Measurements from ENCODE around the gene GTSF1L. TPM values are rescaled to one million over a fixed set of nuclear protein-coding genes. Genes with fewer than 3 reads are reported as not detected.

Gene GTSF1L
- total RNA-seq, 1 donor from 2014 or later: not detected

DNA sequence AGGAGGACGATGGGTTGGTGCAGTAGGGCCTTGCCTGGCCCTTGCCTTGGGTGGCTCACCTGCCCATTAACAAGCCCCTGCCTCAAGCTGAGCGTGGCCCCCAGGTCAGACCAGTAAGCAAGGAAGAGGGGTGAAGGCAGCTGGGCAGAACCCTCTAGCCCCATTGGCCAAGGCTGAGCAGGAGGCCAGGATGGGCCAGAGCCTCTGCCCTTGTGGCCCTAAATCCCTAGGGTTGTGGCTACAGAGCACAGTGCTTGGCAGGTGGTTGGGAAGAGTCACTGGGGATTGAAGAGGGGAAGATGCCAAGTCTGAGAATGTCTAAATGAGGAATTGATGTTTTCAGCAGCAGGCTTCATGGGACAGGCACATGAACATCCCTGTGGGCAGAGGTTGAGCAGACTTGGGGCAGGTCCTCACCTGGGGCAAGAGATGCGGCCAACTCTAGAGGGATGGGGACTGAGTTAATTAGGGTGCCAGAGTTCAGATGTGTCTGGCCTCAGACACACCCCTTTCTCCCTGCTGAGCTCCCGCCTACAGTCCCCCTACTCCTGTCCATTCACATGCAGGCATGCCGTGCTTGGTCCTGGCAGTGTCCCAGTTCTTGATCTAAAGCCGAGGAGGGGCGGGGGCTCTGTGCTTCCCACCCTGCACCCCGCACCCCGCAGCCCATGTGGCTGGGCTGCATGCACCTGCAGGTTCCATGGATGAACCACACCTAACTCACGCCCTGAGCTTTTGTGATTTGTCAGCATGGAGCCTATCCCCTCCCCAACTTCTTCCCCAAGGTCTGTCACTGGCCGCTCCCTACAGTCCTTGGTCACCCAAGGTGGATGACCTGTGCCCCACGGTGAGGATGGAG, 9.8 kb downstream of the GTSF1L start:
- no peak for DNase-seq (ENCODE audit: low spot score)

DNA sequence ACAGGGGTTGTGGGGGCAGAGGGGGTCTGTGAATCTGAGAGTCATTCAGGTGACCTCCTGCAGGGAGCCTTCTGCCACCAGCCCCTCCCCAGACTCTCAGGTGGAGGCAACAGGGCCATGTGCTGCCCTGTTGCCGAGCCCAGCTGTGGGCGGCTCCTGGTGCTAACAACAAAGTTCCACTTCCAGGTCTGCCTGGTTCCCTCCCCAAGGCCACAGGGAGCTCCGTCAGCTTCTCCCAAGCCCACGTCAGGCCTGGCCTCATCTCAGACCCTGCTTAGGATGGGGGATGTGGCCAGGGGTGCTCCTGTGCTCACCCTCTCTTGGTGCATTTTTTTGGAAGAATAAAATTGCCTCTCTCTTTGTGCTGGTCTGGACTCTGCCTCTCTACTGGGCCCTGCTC, 10.7 kb downstream of the GTSF1L start:
- no peak for DNase-seq (ENCODE audit: low spot score)

DNA sequence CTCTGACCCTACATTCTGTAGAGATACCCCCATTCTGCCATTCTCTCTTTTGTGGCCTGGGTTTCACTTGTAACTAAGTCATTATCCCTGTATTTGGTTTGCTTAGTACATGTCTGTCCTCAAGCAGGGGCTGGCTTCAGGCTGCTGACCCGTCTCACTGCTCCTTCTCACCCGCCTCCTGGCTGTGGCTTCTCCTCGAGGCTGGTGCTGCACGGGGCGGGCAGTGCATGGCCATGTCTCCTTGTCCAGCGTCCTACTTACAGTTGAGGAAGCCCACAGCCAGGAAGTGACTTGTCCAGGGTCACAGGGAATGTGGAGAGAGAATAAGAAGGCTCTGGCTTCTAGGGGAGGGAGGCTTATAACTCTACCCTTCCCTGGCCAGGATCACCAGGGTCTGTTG, 11.3 kb downstream of the GTSF1L start:
- no peak for DNase-seq (ENCODE audit: low spot score)

DNA sequence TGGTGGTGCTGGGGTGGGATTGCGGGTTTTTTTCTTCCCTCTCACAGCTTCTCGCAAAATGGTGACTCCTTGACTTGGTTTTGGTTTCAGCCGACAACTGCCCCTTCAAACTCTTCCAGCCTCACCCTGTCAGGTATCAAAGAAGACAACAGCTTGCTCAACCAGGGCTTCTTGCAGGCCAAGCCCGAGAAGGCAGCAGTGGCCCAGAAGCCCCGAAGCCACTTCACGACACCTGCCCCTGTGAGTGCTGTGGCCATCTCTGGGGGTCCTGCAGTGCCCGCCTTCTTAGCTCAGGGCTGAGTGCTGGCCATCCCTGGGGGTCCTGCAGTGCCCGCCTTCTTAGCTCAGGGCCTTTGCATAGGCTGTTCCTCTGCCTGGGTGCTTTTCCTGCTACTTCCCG, 11.8 kb downstream of the GTSF1L start:
- DNase-seq (ENCODE audit: low spot score): no peak

DNA sequence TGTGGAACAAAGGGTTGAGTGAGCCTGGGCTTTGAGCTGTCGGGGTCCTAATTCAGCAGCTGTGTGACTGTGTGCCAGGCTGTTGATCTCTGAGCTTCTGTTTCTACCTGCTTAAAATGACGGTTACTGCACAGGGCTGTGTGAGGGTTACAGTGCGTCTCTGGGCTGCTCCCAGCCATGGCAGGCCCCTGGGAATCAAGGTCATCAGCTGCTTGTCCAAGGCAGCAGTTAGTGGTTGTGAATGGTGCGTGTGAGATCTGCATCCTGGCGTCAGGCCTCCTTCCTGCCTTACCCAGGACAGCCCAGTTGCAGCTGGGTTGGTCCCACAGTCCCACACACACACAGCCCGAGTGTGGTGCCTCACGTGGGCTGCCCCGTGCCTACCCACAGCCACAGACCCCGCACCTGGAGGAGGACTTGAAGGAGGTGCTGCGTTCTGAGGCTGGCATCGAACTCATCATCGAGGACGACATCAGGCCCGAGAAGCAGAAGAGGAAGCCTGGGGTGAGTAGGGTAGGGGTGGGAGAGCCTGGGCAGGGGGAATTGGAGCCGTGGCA, 15.6 kb downstream of the GTSF1L start:
- DNase-seq (ENCODE audit: low spot score): no peak

DNA sequence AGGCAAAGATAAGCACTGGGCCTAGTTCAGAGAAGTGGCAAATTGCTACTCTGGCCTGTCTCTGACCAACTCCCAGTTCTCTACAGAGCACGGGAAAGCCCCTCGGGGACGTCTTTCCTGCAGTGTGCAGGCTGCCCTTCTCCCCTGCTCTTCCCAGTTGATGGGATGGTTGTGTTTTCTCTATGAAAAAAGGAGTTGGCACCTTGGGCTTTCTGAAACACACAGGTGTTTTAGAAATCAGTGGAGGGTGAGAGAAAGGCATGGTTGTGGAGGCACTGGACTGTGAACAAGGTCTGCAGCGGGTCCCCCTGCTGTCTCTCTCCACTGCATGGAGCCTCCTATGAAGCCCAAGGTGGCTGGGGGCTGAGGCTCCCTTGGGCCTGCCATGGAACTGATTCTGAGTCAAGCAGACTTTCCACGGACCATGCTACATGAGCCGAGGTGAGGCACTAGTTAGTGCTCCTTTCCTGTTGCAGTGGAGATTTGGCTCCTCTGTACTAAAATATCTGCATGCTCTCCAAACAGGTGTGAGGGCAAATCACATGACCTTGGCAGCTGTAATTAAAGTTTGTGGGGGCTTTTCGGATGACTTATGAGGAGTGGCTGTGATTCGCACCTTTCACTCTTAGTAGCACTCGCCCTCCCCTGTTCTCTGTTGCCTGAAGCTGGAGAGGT, 16.3 kb downstream of the GTSF1L start:
- DNase-seq (ENCODE audit: low spot score): no peak

DNA sequence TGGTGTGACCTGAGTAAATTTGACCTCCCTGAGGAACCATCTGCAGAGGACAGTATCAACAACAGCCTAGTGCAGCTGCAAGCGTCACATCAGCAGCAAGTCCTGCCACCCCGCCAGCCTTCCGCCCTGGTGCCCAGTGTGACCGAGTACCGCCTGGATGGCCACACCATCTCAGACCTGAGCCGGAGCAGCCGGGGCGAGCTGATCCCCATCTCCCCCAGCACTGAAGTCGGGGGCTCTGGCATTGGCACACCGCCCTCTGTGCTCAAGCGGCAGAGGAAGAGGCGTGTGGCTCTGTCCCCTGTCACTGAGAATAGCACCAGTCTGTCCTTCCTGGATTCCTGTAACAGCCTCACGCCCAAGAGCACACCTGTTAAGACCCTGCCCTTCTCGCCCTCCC, 24.3 kb downstream of the GTSF1L start:
- DNase-seq (ENCODE audit: low spot score): no peak

DNA sequence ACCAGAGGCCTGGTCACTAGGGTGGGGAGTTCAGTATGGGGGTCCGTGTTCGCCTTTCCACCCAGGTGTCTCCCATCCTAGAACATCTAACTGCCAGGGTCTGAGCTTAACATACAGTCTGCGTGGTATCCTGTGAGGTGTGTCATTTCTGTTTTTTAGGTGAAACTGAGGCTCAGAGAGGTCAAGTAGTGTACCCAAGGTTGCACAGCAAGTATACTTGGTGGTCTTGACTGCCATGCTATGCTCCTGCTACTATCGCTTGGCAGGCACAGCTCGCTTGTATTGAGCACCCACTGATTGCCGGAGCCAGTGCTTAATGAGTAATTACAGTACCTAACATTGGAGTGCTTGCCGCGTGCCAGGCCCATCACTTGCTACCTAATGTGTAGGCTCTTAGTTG, 26.2 kb downstream of the GTSF1L start:
- DNase-seq (ENCODE audit: low spot score): no peak

DNA sequence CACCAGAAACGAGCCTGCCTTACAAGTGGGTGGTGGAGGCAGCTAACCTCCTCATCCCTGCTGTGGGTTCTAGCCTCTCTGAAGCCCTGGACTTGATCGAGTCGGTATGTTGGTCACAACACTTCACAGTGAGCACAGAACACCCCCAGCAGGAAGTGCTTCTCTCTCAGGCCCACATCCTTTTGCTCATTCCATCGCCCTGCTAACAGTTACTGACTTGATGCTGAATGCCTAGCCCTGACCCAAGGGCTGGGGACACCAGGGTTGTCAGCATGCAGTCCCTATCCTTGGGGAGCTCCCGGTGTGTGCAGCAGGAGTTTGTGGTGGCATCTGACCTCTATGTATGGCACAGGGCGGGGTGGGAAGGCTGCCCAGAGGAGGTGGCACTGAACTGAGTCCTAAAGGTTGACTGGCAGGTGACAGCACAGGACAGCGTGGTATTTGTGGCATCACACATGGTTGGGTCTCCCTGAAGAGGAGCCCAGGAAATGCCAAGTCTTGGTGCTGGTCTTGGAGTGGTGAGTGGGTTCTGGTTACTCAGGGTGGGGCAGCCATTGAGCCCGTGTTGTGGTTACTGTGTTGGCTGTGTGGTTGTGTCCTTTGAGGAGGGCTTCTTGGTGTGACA, 26.7 kb downstream of the GTSF1L start:
- DNase-seq (ENCODE audit: low spot score): no peak

DNA sequence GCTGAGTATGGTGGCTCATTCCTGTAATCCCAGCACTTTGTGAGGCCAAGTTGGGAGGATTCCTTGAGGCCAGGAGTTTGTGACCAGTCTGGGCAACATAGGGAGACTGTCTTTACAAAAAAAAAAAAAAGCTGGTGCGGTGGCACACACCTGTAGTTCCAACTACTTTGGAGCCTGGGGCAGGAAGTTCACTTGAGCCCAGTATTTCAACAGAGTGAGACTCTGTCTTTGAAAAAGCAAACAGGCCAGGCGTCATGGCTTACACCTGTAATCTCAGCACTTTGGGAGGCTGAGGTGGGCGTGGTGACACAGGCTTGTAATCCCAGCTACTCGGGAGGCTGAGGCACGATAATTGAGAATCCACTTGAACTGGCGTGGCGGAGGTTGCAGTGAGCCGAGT, 31.2 kb downstream of the GTSF1L start:
- DNase-seq (ENCODE audit: low spot score): no peak

DNA sequence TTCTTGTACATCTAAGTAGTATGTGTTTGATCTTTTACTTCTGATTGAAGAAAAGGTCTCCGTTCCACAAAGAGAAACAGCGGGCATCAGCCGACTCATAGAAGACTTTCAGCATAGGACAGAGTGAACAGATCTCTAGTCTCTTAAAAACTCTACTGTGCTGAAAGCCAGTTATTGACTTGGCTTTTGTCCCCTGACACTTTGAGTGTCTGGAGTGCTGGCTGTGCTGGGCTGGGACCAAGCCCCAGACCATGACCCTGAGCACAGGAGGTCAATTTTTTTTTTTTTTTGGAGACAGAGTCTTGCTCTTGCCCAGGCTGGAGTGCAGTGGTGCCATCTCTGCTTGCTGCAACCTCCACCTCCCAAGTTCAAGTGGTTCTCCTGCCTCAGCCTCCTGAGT, 32.0 kb downstream of the GTSF1L start:
- no peak for DNase-seq (ENCODE audit: low spot score)

DNA sequence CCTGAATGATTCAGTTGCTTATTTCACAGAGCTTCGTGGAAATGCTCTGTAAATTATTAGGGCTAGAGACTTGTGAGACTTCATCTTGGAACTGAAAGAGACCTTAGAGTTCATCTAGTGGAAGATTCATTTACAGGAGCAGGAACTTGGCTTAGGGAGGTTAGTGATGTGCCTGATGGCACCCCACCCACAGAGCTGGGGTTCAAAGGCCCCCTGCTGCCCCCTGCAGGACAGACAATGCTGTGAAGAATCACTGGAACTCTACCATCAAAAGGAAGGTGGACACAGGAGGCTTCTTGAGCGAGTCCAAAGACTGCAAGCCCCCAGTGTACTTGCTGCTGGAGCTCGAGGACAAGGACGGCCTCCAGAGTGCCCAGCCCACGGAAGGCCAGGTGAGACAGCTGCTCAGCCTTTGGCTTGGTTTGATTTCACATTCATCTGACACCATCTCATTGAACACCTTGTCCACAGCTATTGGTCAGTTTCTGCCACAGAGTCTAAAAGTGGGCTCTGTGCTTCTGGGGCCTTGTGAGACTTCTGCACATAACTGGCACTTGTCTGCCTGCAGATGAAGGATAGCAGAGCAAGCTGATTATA, 34.8 kb downstream of the GTSF1L start:
- DNase-seq (ENCODE audit: low spot score): no peak

DNA sequence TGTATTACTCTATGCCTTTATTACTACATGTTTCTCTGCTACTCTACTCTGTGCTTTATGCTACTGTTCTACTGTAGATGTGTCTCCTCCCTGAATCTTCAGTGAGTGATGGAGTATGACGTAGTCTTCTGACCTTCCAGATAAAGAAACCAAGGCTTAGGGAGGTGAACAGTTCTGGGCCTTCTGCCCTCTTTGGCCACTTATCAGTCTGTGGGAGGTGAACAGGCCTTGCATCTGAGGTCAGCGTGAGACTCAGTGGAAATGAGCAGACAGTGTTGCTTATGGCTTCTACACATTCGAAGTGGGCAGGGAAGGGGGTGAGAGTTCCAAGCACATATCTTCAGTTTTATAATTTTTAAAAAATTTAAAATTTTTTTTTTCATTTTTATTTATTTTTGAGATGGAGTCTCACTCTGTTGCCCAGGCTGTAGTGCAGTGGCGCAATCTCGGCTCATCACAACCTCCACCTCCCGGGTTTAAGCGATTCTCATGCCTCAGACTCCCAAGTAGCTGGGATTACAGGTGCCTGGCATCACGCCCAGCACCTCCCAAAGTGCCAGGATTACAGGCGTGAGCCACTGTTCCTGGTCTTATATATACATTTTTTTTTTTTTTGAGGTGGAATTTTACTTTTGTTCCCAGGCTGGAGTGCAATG, 35.7 kb downstream of the GTSF1L start:
- DNase-seq (ENCODE audit: low spot score): no peak

DNA sequence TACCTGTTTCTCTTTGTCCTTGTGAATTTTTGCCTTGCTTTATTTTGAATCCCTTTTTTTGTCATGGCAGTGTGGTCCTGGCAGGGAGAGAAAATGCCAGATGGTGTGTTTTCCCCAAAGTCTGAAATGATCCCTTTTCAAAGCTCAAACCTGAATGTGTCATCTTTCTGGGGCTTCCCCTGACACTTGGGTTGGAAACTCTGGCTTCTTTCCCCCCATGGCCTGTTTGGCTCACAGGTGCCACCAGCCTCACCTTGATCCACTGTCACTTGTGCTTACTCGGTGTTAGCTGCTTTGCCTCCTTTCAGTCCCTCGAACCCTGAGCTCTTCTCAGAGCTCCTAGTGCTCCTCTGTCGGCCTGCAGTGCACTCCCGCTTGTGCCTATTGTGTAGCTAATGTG, 37.6 kb downstream of the GTSF1L start:
- no peak for DNase-seq (ENCODE audit: low spot score)

DNA sequence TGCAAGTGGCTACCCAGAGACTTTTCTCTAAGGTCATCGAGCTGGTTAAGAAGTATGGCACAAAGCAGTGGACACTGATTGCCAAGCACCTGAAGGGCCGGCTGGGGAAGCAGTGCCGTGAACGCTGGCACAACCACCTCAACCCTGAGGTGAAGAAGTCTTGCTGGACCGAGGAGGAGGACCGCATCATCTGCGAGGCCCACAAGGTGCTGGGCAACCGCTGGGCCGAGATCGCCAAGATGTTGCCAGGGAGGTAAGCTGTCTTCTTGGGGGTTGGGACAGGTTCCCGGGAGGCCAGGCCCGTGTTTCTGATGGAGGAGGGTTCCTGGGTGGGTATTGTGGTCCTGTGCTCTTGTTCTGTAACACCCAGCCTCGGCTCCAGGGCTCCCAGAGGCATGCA, 40.0 kb downstream of the GTSF1L start:
- DNase-seq (ENCODE audit: low spot score): no peak

DNA sequence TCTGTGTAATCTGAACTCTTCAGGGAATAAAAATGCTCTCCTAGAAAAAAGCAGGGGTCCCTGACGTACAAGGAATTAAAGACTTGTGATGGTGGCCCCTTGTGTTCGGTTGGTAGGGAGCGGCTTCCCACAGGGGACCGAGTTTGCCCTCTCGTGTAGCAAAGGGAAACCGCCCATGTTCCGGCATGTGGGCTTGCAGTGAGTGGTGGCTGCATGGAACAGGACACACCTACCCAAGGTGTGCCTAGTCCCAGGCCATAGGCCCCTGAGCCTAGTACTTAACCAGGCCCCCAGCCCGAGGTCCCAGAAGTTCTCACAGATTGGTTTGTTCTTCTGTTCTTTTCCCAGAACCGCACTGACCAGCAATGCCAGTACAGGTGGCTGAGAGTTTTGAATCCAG, 44.4 kb downstream of the GTSF1L start:
- no peak for DNase-seq (ENCODE audit: low spot score)

DNA sequence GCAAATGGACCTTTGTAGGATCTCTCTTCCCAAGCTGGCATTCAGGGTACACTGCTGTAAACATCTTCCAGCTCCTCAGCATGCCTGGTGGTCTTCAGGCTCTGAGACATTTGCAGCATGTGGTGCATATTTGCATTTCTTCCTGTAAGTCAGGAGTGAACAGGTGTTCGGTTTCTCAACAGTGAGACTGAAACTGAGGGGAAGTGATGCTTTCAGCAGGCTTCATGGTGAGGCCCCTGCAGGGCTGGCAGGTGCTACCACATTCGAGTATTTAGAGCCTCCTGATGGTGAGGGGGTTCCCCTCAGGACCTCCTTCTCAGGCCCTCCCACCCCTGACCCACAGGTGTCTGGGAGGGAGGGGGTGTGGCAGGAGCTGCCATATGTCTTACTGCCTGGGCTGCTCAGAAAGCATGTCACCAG, 44.8 kb downstream of the GTSF1L start:
- no peak for DNase-seq (ENCODE audit: low spot score)

DNA sequence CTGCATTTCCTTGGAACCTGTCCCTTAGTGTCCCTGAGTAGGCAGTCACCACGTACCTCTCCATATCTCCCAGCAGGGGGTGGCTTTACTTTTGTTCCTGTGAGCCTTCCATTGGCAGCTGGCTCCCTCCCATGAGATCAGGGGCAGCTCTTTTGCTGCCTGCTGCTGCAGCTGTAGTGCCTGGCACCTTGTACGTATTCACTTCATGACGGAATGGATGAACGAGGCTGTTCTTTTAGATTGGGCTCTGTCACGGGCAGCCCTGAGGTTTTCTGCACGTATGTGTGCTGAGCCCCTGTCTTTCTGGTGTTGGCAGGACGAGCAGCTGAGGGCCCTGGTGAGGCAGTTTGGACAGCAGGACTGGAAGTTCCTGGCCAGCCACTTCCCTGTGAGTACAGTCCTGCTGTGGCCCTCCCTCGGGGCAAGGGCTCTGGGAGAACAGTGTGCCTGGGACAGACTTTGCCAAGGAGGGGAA, 45.3 kb downstream of the GTSF1L start:
- DNase-seq (ENCODE audit: low spot score): no peak

DNA sequence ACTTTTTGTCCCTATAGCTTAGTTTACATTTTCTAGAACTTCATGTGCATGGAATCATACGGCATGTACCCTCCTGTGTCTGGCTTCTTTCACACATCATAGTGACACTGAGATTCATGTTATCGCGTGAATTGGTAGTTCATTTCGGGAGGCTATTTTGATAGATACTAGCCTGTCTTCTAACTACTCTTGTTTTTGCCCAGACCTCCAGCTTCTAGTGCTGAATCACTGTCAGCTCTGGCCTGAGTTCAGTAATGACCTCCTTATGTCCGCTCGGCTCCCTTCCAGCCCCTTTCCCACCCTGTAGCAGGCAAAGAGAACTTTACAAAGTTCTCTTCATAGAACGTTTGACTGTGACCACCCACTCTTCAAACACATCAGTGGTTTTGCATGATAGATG, 45.8 kb downstream of the GTSF1L start:
- no peak for DNase-seq (ENCODE audit: low spot score)

DNA sequence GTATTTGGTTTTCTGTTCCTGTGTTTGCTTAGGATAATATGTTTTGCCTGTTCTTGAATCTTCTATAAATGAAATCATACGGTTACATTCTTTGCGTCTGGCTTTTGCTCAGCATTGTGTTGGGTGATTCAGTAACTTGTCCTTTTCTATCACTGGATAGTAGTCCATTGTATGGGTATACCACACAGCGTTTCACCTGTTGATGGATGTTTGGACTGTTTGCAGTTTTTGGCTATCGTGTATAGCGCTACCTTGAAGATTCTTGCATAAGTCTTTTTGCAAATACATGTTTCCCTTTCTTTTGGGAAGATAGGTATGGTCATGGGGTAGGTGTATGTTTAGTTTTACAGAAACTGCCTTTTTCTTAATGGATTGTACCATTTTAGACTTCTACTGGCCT, 50.4 kb downstream of the GTSF1L start:
- no peak for DNase-seq (ENCODE audit: low spot score)

Measured in mesenteric fat pad (tissue), 1 donor.